H1 (cell line): ENCODE results near the gene ROPN1.
"Not testable (repeated sequence)": the region's sequence is repeated elsewhere in the genome, so short reads cannot be mapped to it uniquely, and the experiment has no call there.

Experiments
- CEBPB ChIP-seq: IDR thresholded peaks from 2 replicates; pipeline ENCODE4 v1.6.1; 2012; ENCODE audit warnings: low read depth, low read length
- NANOG ChIP-seq: IDR thresholded peaks from 2 replicates; pipeline ENCODE4 v1.6.1; 2011; ENCODE audit warnings: low read length, low read depth, mild to moderate bottlenecking, inconsistent platforms; ENCODE audit not compliant: insufficient read depth, poor library complexity, severe bottlenecking
- POLR2AphosphoS5 ChIP-seq: IDR thresholded peaks from 2 replicates; pipeline ENCODE4 v1.6.1; 2011; ENCODE audit warnings: low read depth, low read length

DNA sequence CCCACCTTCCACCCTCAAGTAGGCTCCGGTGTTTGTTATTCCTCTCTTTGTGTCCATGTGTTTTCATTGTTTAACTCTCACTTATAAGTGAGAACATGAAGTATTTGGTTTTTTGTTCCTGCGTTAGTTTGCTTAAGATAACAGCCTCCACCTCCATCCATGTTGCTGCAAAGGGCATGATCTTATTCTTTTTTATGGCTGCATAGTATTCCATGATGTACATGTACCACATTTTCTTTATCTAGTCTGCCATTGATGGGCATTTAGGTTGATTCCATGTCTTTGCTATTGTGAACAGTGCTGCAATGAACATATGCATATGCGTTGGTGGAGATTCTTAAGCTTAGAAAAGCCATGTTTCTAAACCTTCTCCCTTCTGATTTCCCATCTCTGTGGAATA, 44.3 kb upstream of the ROPN1 start:
- TF ChIP-seq NANOG, CEBPB, POLR2AphosphoS5: not testable (repeated sequence)
